WTC11 (cell line): ENCODE results near the gene FN3K. TPM values are rescaled to one million over a fixed set of nuclear protein-coding genes. Genes with fewer than 3 reads are reported as not detected.
"Not testable (repeated sequence)": the region's sequence is repeated elsewhere in the genome, so short reads cannot be mapped to it uniquely, and the experiment has no call there.

Source experiments
- ATAC-seq: fragments of 200-7000 bp; cut with Tn5 transposase; 2 replicates; pipeline ENCODE4 v1.10.0; 2021; ENCODE audit warnings: mild to moderate bottlenecking, moderate library complexity
- CTCF ChIA-PET: fragments of 300-600 bp; sonication (Branson Sonifier 250); formaldehyde crosslinking; loops from one replicate; lab custom pipeline; 2021; ENCODE audit warnings: antibody characterized with exemption; lab: Charles Lee
- POLR2A ChIA-PET: fragments of 350-600 bp; sonication (Branson Sonifier 250); formaldehyde crosslinking; loops from one replicate; lab custom pipeline; 2021; ENCODE audit warnings: antibody characterized with exemption; lab: Charles Lee
- DNase-seq: peaks from one replicate; pipeline ENCODE4 v3.0.0; 2021; ENCODE audit warnings: low spot score
- H3K27ac Mint-ChIP-seq: 2 replicates; pipeline ENCODE4 v1.8.0; 2021; ENCODE audit warnings: mixed read lengths
- H3K27me3 Mint-ChIP-seq: 2 replicates; pipeline ENCODE4 v1.8.0; 2021; ENCODE audit warnings: low read depth, mild to moderate bottlenecking, moderate library complexity, mixed read lengths
- H3K36me3 Mint-ChIP-seq: 2 replicates; pipeline ENCODE4 v1.8.0; 2021; ENCODE audit warnings: mixed read lengths
- H3K4me1 Mint-ChIP-seq: 2 replicates; pipeline ENCODE4 v1.8.0; 2022; ENCODE audit warnings: mixed read lengths
- H3K4me3 Mint-ChIP-seq: 2 replicates; pipeline ENCODE4 v1.8.0; 2021; ENCODE audit warnings: mild to moderate bottlenecking, moderate library complexity, mixed read lengths
- H3K9me3 Mint-ChIP-seq: 2 replicates; pipeline ENCODE4 v1.8.0; 2021; ENCODE audit warnings: mixed read lengths
- ARID4B ChIP-seq: sonication (generic); formaldehyde crosslinking; IDR thresholded peaks from 2 replicates; pipeline ENCODE4 v1.8.0; 2023; ENCODE audit warnings: missing genetic modification reagents, mild to moderate bottlenecking, borderline replicate concordance
- ELF4 ChIP-seq: sonication (generic); formaldehyde crosslinking; IDR thresholded peaks from 2 replicates; pipeline ENCODE4 v1.8.1; 2022; ENCODE audit warnings: low read depth, mild to moderate bottlenecking, moderate library complexity, missing genetic modification reagents
- HMGA2 ChIP-seq: fragments of 250-450 bp; sonication (Bioruptor Pico); IDR thresholded peaks from 2 replicates; pipeline ENCODE4 v1.4.0; 2021; ENCODE audit warnings: mild to moderate bottlenecking, moderate library complexity
- JAZF1 ChIP-seq: fragments of 250-450 bp; sonication (Bioruptor Pico); IDR thresholded peaks from 2 replicates; pipeline ENCODE4 v1.9.0; 2021; ENCODE audit warnings: moderate library complexity, mild to moderate bottlenecking, inconsistent platforms
- NFATC4 ChIP-seq: fragments of 250-450 bp; sonication (Bioruptor Pico); IDR thresholded peaks from 2 replicates; pipeline ENCODE4 v1.9.0; 2021; ENCODE audit warnings: mild to moderate bottlenecking
- NFYB ChIP-seq: sonication (generic); formaldehyde crosslinking; conservative IDR thresholded peaks from 2 replicates; pipeline ENCODE4 v1.8.0; 2022; ENCODE audit warnings: low read depth, missing genetic modification reagents
- NR2C2 ChIP-seq: sonication (generic); formaldehyde crosslinking; IDR thresholded peaks from 2 replicates; pipeline ENCODE4 v1.8.0; 2022; ENCODE audit warnings: mild to moderate bottlenecking, missing genetic modification reagents
- NR3C1 ChIP-seq: sonication (generic); formaldehyde crosslinking; conservative IDR thresholded peaks from 2 replicates; pipeline ENCODE4 v1.8.1; 2023; ENCODE audit warnings: low read depth, mild to moderate bottlenecking, missing genetic modification reagents
- TCF7 ChIP-seq: sonication (generic); formaldehyde crosslinking; IDR thresholded peaks from 2 replicates; pipeline ENCODE4 v1.8.0; 2022; ENCODE audit warnings: mild to moderate bottlenecking, low read depth, missing genetic modification reagents, moderate library complexity
- USF2 ChIP-seq: sonication (generic); formaldehyde crosslinking; IDR thresholded peaks from 2 replicates; pipeline ENCODE4 v1.8.1; 2023; ENCODE audit warnings: mild to moderate bottlenecking, missing genetic modification reagents, moderate library complexity
- ZBTB43 ChIP-seq: sonication (generic); formaldehyde crosslinking; IDR thresholded peaks from 2 replicates; pipeline ENCODE4 v1.8.1; 2023; ENCODE audit warnings: mild to moderate bottlenecking, missing genetic modification reagents
- ZNF423 ChIP-seq: fragments of 250-450 bp; sonication (Bioruptor Pico); IDR thresholded peaks from 2 replicates; pipeline ENCODE4 v2.1.2; 2022; ENCODE audit warnings: mild to moderate bottlenecking, moderate library complexity
- ZNF671 ChIP-seq: fragments of 250-450 bp; sonication (Bioruptor Pico); IDR thresholded peaks from 2 replicates; pipeline ENCODE4 v1.8.0; 2021; ENCODE audit warnings: mild to moderate bottlenecking
- total RNA-seq: library from RNA; stranded (reverse); gene quantifications from 3 replicates; pipeline ENCODE4 v1.2.3, GENCODE V29; 2021
- TF ChIP-seq, protein P1 (sequence below): fragments of 200-600 bp; IDR thresholded peaks from 2 replicates; pipeline ENCODE4 v1.8.0; 2022; ENCODE audit warnings: antibody characterized with exemption
- TF ChIP-seq, protein P2 (sequence below): fragments of 250-450 bp; sonication (Bioruptor Pico); IDR thresholded peaks from 2 replicates; pipeline ENCODE4 v2.1.2; 2022; ENCODE audit warnings: mild to moderate bottlenecking, moderate library complexity
- TF ChIP-seq, protein P3 (sequence below): sonication (generic); formaldehyde crosslinking; IDR thresholded peaks from 2 replicates; pipeline ENCODE4 v1.8.0; 2022; ENCODE audit warnings: mild to moderate bottlenecking, missing genetic modification reagents

The FN3K gene
- total RNA-seq, 1 experiment from 2014 or later: 19.3 TPM

DNA sequence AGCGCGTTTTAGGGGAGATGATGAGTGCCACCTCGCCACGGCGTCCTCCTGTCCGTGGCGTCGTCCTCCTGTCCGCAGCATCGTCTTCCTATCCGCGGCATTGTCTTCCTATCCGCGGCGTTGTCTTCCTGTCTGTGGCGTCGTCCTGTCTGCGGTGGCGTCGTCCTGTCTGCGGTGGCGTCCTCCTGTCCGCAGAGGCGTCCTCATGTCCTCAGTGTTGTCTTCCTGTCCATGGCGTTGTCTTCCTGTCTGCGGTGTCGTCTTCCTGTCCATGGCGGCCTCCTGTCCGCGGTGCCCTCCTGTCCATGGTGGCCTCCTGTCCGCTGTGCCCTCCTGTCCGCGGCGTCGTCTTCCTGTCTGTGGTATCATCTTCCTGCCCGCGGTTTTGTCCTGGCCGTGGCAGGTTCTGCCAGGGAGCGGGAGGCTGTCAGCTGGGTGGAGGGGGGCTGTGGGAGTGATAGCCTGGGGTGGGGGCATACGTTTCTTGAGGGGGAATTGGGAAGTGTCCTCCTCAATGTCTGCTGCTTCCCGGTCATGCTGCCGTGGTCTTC, 47.3 kb downstream of the FN3K start (continued):
- TF ChIP-seq ARID4B: no peak
- TF ChIP-seq ZNF671 (CRISPR knock-in tag): no peak

DNA sequence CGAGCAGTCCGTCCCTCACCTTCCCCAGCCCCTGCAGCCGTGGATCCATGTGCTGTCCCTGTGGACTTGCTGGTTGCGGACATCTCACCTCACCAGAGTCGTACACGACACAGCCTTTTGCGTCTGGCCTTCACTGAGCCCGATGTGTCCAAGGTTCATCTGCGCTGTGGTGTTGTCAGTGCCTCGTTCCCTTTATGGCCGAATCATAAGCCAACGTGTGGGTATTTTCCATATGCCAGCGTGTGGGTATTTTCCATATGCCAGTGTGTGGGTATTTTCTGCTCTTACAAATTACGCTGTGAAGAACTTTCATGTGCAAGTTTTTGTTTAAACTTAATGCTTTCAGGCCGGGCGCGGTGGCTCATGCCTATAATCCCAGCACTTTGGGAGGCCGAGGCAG, 48.1 kb downstream of the FN3K start:
- POLR2A ChIA-PET: no interaction called here
- no peak overlapping the region for H3K27ac Mint-ChIP-seq
- TF ChIP-seq HMGA2 (CRISPR knock-in tag) (no peak), NFATC4 (CRISPR knock-in tag) (no peak), NR3C1 (no peak), USF2 (CRISPR knock-in tag) (no peak)
- TF ChIP-seq, all 79 proteins: peak for 0
- peaks cover 33% of the 10 kb centered on the region for H3K36me3 Mint-ChIP-seq
- H3K4me1 Mint-ChIP-seq: peaks cover 5% of the 10 kb centered on the region
- DNase-seq: no peak
- no peak for ATAC-seq
- CTCF ChIA-PET: no interaction called here
- no peak overlapping the region for H3K4me3 Mint-ChIP-seq
- H3K9me3 Mint-ChIP-seq: no peaks in the 10 kb centered on the region
- no peaks in the 10 kb centered on the region for H3K27me3 Mint-ChIP-seq

DNA sequence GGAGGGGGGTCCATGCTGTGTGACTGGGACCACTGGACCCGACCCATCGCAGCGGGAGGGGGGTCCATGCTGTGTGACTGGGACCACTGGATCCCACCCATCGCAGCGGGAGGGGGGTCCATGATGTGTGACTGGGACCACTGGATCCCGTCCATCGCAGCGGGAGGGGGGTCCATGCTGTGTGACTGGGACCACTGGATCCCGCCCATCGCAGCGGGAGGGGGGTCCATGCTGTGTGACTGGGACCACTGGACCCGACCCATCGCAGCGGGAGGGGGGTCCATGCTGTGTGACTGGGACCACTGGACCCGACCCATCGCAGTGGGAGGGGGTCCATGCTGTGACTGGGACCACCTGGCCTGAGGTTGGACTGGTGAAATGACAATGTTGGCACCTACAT, 50.2 kb downstream of the FN3K start:
- CTCF ChIA-PET, DNase-seq, H3K4me1 Mint-ChIP-seq, H3K27ac Mint-ChIP-seq, ATAC-seq, H3K4me3 Mint-ChIP-seq, POLR2A ChIA-PET, H3K27me3 Mint-ChIP-seq, H3K9me3 Mint-ChIP-seq: not testable (repeated sequence)
- peaks cover 33% of the 10 kb centered on the region for H3K36me3 Mint-ChIP-seq

- H3K9me3 Mint-ChIP-seq: no peaks in the 10 kb centered on the region
- peaks cover 5% of the 10 kb centered on the region for H3K4me1 Mint-ChIP-seq
- H3K36me3 Mint-ChIP-seq: peaks cover 35% of the 10 kb centered on the region
- DNase-seq (no peak), ATAC-seq (no peak)
- H3K4me3 Mint-ChIP-seq: no peak overlapping the region
- no peak overlapping the region for H3K27ac Mint-ChIP-seq
- H3K27me3 Mint-ChIP-seq: no peaks in the 10 kb centered on the region
- POLR2A ChIA-PET: no interaction called here
- CTCF ChIA-PET: interaction anchor here (1.4 kb wide), 1 partner anchor 127 kb away, joined by 3 read pairs; no protein-coding TSS in a partner anchor
- peak; percentile 45 for TF ChIP-seq ZNF423 (CRISPR knock-in tag)
- TF ChIP-seq, protein P1, sequence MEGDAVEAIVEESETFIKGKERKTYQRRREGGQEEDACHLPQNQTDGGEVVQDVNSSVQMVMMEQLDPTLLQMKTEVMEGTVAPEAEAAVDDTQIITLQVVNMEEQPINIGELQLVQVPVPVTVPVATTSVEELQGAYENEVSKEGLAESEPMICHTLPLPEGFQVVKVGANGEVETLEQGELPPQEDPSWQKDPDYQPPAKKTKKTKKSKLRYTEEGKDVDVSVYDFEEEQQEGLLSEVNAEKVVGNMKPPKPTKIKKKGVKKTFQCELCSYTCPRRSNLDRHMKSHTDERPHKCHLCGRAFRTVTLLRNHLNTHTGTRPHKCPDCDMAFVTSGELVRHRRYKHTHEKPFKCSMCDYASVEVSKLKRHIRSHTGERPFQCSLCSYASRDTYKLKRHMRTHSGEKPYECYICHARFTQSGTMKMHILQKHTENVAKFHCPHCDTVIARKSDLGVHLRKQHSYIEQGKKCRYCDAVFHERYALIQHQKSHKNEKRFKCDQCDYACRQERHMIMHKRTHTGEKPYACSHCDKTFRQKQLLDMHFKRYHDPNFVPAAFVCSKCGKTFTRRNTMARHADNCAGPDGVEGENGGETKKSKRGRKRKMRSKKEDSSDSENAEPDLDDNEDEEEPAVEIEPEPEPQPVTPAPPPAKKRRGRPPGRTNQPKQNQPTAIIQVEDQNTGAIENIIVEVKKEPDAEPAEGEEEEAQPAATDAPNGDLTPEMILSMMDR: no peak
These were observed 51.0 kb downstream of the FN3K start for GRCh38 chr17:82786427-82786826.

DNA sequence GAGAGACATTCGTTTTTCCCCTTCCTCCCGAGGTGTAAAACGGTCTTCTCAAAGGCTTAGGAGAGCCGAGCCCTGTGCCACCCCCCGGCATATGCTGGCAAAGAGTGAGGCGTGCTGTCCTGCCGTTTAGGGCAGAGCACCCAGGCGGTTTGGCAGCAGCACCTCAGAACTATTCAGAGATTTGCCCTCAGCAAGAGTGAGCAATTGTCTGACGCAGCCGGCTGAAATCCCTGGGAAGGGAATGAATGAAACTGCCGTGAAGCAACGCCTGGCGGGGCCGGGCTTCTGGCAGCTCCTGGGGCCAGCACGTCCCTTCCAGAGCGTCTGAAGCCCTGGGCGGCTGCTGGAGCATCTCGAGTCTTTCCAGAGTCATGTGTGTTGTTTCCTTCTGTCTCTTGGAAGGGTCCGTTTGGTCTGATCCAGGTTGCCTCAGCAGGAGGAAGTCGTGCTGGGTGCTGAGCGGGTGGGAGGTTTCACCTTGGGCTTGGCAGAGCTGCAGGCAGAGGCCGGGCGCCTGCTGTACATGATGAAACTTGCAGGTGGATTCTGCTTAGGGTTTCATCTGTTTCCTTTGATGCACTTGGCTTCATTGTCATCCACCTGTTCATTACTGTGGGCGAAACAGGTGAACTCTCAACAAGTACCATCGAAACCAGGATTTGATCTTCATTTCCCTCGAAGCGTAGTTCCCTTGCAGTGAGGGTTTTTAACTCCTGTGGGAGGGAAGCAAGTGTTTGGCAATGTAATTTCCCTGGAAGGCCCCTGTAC, 51.9 kb downstream of the FN3K start:
- DNase-seq (no peak), ATAC-seq (no peak)
- no peaks in the 10 kb centered on the region for H3K9me3 Mint-ChIP-seq
- H3K4me1 Mint-ChIP-seq: no peaks in the 10 kb centered on the region; the same call in 1 of the 2 replicates
- no peak overlapping the region; the same call in 1 of the 2 replicates for H3K27ac Mint-ChIP-seq
- no peaks in the 10 kb centered on the region for H3K27me3 Mint-ChIP-seq
- H3K36me3 Mint-ChIP-seq: peaks cover 34% of the 10 kb centered on the region
- ChIA-PET CTCF (interaction anchor here (1.4 kb wide), 1 partner anchor 127 kb away, joined by 3 read pairs; no protein-coding TSS in a partner anchor), POLR2A (no interaction called here)
- no peak overlapping the region for H3K4me3 Mint-ChIP-seq
- TF ChIP-seq ELF4 (no peak), JAZF1 (no peak), TCF7 (CRISPR knock-in tag) (no peak), NR3C1 (no peak), NFYB (CRISPR knock-in tag) (no peak), NR2C2 (CRISPR knock-in tag) (no peak), ZBTB43 (CRISPR knock-in tag) (no peak)
- TF ChIP-seq, protein P2, sequence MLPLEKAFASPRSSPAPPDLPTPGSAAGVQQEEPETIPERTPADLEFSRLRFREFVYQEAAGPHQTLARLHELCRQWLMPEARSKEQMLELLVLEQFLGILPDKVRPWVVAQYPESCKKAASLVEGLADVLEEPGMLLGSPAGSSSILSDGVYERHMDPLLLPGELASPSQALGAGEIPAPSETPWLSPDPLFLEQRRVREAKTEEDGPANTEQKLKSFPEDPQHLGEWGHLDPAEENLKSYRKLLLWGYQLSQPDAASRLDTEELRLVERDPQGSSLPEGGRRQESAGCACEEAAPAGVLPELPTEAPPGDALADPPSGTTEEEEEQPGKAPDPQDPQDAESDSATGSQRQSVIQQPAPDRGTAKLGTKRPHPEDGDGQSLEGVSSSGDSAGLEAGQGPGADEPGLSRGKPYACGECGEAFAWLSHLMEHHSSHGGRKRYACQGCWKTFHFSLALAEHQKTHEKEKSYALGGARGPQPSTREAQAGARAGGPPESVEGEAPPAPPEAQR (CRISPR knock-in tag): no peak
- TF ChIP-seq, protein P3, sequence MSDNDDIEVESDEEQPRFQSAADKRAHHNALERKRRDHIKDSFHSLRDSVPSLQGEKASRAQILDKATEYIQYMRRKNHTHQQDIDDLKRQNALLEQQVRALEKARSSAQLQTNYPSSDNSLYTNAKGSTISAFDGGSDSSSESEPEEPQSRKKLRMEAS (CRISPR knock-in tag): no peak
